NCI-H1092 treated with DMSO at 0.1 percent for 48 hours (cell line): Measurements from ENCODE around the gene RIPOR1.
A peak's percentile ranks its signal among the peaks of the same experiment; 100 is the strongest.

Experiments used
- DNase-seq: peaks from one replicate; lab custom pipeline; 2025; lab: John Stamatoyannopoulos, UW

Gene RIPOR1

DNA sequence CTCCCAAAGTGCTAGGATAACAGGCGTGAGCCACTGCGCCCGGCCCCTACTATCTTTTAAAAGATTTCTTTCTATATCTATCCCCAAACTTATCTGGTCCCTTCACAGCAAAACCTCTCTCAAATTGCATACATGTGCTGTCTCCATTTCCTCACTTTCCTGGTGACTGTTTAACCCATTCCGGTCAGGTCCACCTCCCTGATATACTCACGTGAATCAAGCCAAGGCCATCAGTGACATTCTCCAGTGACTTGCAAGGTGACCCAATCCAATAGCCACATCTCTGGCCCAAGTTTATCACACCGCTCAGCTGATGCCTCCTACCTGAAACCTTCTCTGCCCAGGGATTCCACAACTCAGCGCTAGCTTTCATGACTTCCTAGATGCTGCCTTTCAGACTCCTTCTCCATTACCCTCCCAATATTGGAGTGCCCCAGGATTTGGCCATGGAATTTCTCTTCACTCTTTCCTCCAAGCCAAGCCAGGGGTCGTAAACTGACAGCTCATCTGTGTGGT lies 32.3 kb downstream of the RIPOR1 start:
- DNase-seq = no peak

DNA sequence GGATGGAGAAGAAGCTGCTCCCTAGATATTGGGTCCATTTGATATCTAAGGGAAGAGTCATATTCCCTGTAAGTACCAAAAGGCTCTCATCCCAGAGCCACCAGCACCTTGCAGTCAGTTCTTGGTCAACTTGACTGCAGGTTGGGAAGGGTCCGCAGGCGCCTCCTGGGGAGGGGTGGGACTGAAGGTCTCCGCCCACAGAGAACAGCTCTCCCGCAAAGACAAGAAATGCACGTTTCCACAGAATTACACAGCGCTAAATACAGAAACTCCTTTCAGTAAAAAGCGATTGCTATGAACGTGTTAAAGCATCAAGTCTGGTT lies 32.8 kb downstream of the RIPOR1 start:
- DNase-seq = no peak

DNA sequence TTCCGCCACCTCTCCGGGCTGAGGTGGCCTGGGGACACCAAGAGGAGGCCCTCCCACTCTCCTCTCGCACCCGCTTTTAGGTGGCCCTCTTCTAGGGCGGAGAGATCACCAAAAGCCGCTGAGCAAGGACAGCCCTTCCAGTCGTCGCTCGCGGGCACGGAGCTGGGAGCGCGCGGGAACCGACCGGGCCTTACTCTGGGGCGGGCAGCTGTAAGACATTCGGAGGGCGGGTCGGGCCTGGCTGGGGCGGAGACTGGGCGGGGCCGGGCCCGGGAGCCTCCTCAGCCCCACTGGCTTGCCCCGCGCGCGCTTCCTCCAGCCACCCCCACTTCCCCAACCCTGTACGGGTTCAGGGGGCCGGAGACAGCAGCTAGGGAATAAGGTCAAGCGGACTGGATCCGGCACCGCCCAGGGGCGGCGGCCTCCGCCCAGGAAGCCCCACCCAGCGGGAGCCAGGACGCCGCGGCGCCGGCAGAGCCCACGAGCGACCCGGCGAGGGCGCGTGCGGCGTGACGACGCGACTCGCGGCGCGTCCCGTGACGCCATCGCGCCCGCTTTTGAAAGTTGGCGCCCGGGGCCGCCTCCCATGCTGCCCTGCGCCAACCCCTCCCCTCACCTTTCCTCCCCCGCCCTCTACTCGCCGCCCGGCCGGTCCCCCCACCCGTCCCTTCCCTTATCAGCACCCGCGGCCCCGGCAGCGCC lies 33.3 kb downstream of the RIPOR1 start:
- DNase-seq = peak; percentile 98

DNA sequence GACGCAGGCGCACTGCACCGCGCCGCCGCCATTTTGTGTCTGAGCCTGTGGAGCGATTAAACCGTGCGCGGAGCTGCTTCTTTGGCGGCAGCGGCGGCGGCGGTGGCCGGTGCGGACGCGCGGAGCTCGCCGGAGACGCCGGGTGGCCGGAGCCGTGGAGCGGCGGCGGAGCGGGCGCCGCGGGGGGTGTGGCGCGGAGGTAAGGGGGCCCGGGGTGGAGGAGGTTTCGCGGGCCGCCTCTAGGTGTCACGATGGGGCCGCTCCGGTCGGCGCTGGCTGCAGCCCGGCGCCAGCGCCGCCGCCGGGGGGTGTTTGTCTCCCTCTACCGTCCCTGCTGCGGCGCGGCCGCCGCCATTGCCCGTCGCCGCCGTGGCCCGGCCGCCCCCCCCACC lies 33.9 kb downstream of the RIPOR1 start, which contains the start of gene CTCF:
TSS of gene CTCF (plus strand) at position 1 of the 392 bp plus-strand sequence. CDS start 48,307 bp downstream, outside the sequence.
- peak; percentile 89 for DNase-seq

DNA sequence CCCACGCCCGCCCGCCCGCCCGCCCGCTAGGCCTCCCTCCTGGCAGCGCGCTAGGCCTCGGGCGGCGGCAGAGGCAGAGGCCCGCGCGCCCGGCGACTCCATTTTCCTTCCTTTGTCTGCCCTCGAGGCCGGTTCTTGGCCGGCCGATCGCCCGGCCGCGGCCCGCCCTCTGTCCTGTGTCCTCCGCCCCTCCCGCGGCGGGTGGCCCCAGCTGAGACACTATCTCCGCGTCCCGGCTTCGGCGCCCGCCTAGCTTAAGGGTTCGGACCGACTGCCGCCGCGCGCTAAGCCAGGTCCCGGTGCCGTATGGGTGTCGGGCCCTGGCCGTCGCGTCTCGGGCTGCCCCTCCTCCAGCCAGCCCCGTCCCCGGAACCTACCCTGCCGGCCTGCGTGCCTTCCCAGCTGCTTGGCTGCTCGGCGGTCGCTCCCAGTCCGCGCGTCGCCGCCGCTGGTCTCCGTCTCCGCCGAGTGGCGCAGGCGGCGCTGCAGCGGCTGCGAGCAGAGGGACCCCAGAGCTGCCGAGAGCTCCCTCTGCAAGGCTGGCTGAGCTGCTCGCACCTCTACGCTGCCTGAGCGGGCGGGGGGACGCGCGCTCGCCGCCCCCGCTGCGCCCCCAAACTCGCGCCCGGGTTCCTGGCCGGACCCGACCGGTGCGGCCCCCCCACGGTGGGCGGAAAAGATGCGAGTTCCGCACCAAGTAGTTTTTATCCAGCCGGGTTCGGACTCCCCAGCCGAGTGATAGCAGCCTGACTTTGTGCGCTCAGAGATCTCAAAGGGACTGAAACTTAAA lies 34.5 kb downstream of the RIPOR1 start:
- DNase-seq = peak; percentile 76

DNA sequence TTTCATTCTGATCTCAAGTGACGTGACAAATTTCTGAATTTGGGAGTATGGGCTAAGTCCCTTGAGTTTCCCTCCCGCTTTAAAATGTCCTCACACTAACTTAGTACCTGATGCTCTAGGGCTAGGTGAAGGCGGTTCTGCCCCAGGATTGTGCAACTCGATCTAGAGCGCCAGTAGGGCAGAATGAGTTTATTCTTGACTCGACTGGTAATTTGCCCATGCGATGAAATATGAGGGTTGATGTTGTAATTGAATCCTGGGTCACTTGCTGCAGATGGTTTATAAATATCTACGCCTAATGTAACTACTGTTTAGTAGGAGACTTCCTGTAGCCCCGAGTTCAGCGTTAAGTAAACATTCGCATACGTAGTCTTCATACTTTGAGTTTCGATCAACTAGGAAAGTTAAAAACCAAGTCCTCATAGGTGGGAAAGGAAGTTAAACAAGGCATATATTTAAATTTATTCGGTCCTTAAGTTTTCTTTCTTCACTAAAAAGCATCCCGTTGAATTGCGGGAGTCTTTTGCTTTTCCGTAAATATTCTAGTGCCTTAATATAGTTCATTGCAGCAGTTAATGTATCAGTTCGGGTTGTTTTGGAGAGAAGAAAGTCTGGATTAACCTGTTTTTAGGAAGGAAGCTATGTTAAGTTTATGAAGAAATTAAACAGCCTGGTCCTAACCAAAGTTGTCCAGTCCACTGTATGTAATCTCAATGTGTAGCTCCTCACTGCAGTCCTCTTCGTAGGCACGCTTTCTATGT lies 35.3 kb downstream of the RIPOR1 start:
- peak; percentile 26 for DNase-seq

DNA sequence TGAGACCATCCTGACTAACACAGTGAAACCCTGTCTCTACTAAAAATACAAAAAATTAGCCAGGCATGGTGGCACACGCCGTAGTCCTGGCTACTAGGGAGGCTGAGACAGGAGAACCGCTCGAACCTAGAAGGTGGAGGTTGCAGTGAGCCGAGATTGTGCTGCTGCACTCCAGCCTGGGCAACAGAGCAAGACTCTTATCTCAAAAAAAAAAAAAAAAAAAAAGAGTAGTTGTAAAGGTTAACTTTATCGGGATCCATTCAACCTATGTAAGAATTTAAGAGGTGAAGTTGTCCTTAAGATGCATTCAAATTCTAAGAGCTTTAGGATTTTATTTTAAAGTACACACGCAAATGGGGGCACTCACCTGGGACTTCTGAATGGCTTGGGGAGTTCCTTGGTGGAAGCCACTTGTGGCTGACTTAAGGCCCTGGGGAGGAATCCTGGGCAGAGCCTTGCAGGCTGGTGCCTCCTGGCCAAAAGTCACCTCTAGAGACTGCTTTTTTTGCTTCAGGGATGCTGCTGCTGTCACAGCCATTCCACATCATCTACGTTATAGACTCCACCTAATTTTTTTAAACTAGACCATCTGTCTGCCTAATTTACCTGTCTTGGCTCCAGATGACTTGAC lies 37.0 kb downstream of the RIPOR1 start:
- no peak for DNase-seq

DNA sequence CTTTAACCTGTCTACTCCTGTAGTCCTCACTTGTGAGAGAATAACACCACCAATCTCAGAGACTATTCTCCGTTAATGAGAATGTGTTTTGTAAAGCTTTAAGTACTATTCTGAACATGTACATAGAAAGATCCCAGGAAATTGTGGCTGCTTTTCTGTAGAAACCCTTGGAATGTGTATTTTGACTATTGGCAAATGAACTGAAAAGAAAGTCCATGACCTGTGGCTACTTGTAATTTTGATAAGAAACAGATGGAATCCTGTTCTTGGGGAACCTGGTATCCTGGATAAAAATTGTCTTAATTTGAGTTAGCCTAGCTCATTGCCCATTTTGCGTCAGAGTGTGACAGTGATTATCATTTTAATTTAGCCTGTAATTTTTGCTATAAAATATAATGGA lies 42.8 kb downstream of the RIPOR1 start:
- DNase-seq = no peak

DNA sequence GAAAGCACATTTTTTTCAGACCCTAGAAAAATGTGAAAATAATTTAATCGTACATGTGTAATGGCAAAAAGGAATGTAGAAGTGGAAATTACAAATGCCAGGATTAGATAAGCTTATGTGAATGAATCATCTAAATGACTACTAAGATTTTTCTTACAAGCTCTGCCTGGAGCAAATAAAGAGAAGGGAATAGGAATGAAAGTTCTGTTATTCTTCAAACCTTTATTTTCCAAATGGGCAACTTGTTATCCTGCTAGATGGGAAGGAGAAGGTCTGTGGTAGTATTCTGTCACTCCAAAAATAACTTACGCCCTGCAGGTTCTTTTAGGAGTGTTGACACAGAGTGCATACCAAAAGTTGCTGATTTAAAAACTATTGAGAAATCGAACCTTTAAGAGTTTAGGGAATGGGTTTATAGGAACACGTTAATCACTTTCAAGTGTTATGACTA lies 43.4 kb downstream of the RIPOR1 start:
- DNase-seq = no peak

DNA sequence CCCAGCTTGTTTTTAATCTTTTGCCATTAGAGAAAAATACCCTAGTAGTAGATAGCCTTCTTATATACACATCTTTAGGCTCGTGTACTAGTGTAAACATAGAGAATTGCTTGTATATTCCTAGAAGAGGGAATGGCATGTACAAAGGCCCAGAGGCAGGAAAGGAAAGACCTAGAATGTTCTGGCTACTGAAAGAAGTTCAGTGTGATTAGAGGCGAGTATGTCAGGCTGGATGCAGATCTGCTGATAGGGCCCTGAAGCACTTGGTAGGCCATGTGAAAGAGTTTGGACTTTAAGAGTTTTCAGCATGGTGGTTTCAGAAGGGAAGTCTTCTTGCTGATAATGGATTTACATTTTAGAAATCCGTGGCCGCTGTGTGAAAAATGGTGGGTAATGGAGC lies 51.1 kb downstream of the RIPOR1 start:
- no peak for DNase-seq

DNA sequence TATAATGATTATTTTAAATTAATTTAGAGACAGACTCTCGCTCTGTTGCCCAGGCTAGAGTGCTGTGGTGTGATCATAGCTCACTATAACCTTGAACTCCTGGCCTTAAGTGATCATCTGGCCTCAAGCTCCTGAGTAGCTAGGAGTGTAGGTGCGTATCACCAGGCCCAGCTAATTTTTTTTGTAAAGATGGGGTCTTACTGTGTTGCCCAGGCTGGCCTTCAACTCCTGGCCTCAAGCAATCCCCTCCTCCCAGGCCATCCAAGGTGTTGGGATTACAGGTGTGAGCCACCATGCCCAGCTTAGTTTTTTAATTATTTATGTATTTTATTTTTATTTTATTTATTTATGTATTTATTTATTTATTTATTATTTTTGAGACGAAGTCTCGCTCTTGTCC lies 51.6 kb downstream of the RIPOR1 start:
- no peak for DNase-seq

DNA sequence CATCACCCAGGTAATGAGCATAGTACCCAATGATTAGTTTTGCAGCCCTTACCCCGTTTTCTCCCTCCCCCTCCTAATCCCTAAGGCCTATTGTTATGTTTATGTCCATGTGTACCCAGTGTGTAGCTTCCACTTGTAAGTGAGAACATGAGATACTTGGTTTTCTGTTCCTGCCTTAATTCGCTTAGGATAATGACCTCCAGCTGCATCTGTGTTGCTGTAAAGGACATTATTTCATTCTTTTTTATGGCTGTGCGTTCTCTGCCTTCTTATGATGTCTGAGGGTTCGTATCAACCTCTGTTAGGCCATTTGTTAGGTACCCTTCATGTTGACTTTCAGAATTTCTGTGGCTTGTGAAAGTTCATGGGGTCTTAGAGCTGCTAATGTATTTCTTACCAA lies 64.7 kb downstream of the RIPOR1 start:
- no peak for DNase-seq

DNA sequence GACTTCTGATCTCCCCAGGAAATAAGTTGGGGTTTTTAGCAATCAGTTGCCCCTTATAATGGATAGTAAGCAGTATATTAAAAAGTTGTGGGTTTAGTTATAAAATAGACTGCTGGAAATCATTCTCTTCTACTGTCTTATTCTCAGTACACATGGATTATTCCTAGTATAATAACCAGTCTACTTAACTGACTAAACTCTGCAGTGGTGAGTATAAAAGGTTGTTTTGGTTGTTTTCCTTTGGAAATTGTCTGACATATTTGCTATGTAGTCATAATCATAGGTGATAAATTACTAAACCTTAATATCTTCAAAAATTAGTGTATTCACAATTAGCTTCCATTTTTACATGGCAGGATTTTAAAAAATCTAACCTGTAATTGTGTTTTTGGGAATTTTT lies 65.1 kb downstream of the RIPOR1 start:
- DNase-seq = no peak

DNA sequence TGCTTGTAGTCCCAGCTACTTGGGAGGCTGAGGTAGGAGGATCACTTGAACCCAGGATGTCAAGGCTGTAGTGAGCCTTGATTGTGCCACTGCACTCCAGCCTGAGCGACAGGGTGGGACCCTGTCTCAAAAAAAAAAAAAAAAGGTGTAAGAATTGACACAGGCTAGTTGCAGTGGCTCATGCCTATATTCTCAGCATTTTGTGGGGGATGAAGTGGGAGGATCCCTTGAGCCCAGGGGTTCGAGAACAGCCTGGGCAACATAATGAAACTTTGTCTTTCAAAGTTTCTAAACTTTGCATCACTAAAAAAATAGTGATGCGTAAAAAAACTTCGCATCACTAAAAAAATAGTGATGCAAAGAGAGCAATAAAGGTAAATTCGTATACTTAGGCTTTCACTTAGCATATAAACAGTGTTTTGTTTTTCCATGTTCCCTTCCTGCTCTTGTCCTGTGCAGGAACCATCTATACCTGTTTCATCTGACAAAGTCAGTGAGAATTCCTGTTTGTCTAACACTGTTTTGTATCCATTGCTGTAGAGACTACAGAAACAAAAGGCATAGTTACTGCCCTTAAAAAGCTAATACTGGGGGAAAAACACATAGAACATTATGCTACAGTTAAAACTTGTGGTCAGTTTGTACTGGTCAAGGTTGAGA lies 65.8 kb downstream of the RIPOR1 start:
- no peak for DNase-seq

DNA sequence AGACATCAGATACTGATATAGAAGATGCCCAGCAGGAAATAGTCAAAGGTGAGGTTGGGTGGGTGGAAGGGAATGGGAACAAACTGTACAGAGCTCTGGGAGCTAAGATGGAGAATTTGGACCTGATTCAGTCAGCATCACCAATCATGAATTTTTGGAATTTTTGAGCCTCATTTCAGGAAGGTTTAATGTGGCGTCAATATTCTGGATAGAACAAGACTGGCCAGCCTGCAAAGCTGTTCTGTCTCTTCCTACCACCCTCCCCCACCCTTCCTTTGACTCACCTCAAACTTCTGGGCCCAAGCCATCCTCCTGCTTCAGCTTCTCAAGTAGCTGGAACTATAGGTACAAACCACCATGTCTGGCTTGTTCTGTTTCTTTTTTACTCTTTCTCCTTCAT lies 66.3 kb downstream of the RIPOR1 start:
- no peak for DNase-seq
